Neural cell (in vitro differentiated cells): ENCODE results near the gene KCNJ6. TPM values are rescaled to one million over a fixed set of nuclear protein-coding genes. Genes with fewer than 3 reads are reported as not detected.
A peak's percentile ranks its signal among the peaks of the same experiment; 100 is the strongest.

Experiments
- H2AFZ ChIP-seq: fragments of 200-600, 300-800 bp; sonication (generic), shearing (Covaris generic); 2 replicates; pipeline ENCODE4 v1.6.0; 2014; ENCODE audit warnings: low read depth, mild to moderate bottlenecking, antibody characterized with exemption, low read length, moderate library complexity
- H3F3A ChIP-seq: fragments of 200-600 bp; shearing (Covaris generic); 2 replicates; pipeline ENCODE4 v1.6.1; 2016; ENCODE audit warnings: mild to moderate bottlenecking, moderate library complexity, mixed read lengths, antibody characterized with exemption, low read length; ENCODE audit not compliant: insufficient read depth, poor library complexity, severe bottlenecking
- H3K27ac ChIP-seq: fragments of 200-600, 300-800 bp; sonication (generic), shearing (Covaris generic); 2 replicates; pipeline ENCODE4 v1.5.1; 2014; ENCODE audit warnings: mild to moderate bottlenecking, low read length, moderate library complexity
- H3K27me3 ChIP-seq: fragments of 300-800, 200-600 bp; sonication (generic), shearing (Covaris generic); 2 replicates; pipeline ENCODE4 v1.6.0; 2014; ENCODE audit warnings: mild to moderate bottlenecking, low read depth, low read length, moderate library complexity; ENCODE audit not compliant: insufficient read depth
- H3K36me3 ChIP-seq: fragments of 300-800, 200-600 bp; sonication (generic), shearing (Covaris generic); 2 replicates; pipeline ENCODE4 v1.5.1; 2014; ENCODE audit warnings: mild to moderate bottlenecking, antibody characterized with exemption, low read length, moderate library complexity; ENCODE audit not compliant: insufficient read depth
- H3K4me2 ChIP-seq: fragments of 300-800, 200-600 bp; sonication (generic), shearing (Covaris generic); 2 replicates; pipeline ENCODE4 v1.6.0; 2014; ENCODE audit warnings: mild to moderate bottlenecking, low read length
- H3K4me3 ChIP-seq: fragments of 300-800, 200-600 bp; sonication (generic), shearing (Covaris generic); 2 replicates; pipeline ENCODE4 v1.5.1; 2014; ENCODE audit warnings: mild to moderate bottlenecking, low read length, moderate library complexity
- H3K79me2 ChIP-seq: fragments of 200-600 bp; shearing (Covaris generic); replicated peaks from 2 replicates; pipeline ENCODE4 v1.6.0; 2014; ENCODE audit warnings: mild to moderate bottlenecking, low read length, moderate library complexity; ENCODE audit not compliant: insufficient read depth
- H3K9ac ChIP-seq: fragments of 300-800, 200-600 bp; sonication (generic), shearing (Covaris generic); 2 replicates; pipeline ENCODE4 v1.6.1; 2016; ENCODE audit warnings: mild to moderate bottlenecking, low read length, mixed read lengths
- H3K9me2 ChIP-seq: fragments of 200-600 bp; shearing (Covaris generic); 2 replicates; pipeline ENCODE4 v1.6.1; 2016; ENCODE audit warnings: mild to moderate bottlenecking, low read length, mixed read lengths; ENCODE audit not compliant: insufficient read depth
- H3K9me3 ChIP-seq: fragments of 200-600, 300-800 bp; sonication (generic), shearing (Covaris generic); 2 replicates; pipeline ENCODE4 v1.6.1; 2016; ENCODE audit warnings: mild to moderate bottlenecking, mixed run types, low read length, moderate library complexity, mixed read lengths
- H4K20me1 ChIP-seq: fragments of 200-600 bp; shearing (Covaris generic); 2 replicates; pipeline ENCODE4 v1.6.1; 2016; ENCODE audit warnings: mild to moderate bottlenecking, mixed run types; ENCODE audit not compliant: insufficient read depth
- EP300 ChIP-seq: fragments of 450-650 bp; conservative IDR thresholded peaks from 2 replicates; pipeline ENCODE4 v1.6.1; 2014; ENCODE audit warnings: antibody characterized with exemption, mild to moderate bottlenecking, moderate library complexity; ENCODE audit not compliant: poor library complexity, severe bottlenecking
- EZH2 ChIP-seq: fragments of 200-600, 300-800 bp; shearing (Covaris generic), sonication (generic); IDR thresholded peaks from 2 replicates; pipeline ENCODE4 v1.6.1; 2014; ENCODE audit warnings: antibody characterized with exemption, low read length, borderline replicate concordance, mild to moderate bottlenecking; ENCODE audit not compliant: insufficient read depth, poor library complexity, severe bottlenecking
- MXI1 ChIP-seq: fragments of 450-650 bp; conservative IDR thresholded peaks from 2 replicates; pipeline ENCODE4 v1.6.1; 2014; ENCODE audit warnings: antibody characterized with exemption, mild to moderate bottlenecking; ENCODE audit not compliant: poor library complexity, severe bottlenecking
- POLR2AphosphoS5 ChIP-seq: IDR thresholded peaks from 2 replicates; pipeline ENCODE4 v1.6.1; 2012
- RAD21 ChIP-seq: fragments of 450-650 bp; conservative IDR thresholded peaks from 2 replicates; pipeline ENCODE4 v1.6.1; 2014; ENCODE audit warnings: antibody characterized with exemption, mild to moderate bottlenecking, moderate library complexity
- SMC3 ChIP-seq: fragments of 450-650 bp; conservative IDR thresholded peaks from 2 replicates; pipeline ENCODE4 v1.6.1; 2014; ENCODE audit warnings: antibody characterized with exemption, mild to moderate bottlenecking, moderate library complexity; ENCODE audit not compliant: poor library complexity
- TAF1 ChIP-seq: IDR thresholded peaks from 2 replicates; pipeline ENCODE4 v1.6.1; 2012; ENCODE audit warnings: low read depth
- polyA plus RNA-seq: library from polyadenylated mRNA; depleted of rRNA; stranded (reverse); fragments of >200 nt; gene quantifications from 2 replicates; pipeline ENCODE4 v1.2.3, GENCODE V29; 2014
- TF ChIP-seq, protein P1 (sequence below): fragments of 450-650 bp; IDR thresholded peaks from 2 replicates; pipeline ENCODE4 v1.5.1; 2014; ENCODE audit warnings: antibody characterized with exemption, mild to moderate bottlenecking, moderate library complexity; ENCODE audit not compliant: poor library complexity, severe bottlenecking
- TF ChIP-seq, protein P2 (sequence below): IDR thresholded peaks from 2 replicates; pipeline ENCODE4 v1.6.1; 2012; ENCODE audit warnings: borderline replicate concordance

Gene KCNJ6
- polyA plus RNA-seq, 1 donor from 2014 or later, result 1.7 TPM

DNA sequence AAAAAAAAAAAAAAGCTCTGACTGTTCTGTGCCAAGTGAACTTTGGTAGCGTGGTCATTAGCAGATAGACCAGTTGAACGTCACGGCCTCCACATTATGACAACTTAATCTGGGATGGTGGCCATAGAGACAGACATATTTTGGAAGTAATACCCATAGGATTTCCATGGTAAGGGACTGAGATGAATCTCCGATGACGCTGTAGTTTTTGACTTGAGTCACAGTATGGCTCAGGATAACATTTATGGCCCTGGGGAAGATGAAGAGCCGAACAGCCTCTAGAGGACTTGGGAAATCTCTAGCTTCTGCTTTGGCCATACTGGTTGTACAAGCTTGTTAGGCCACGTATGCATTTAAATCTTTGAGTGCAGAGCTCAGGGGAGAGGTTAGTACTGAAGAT lies 214.0 kb downstream of the KCNJ6 start:
- Histone ChIP-seq H3K9me3 (no peaks in the 10 kb centered on the region), H3K79me2 (no peaks in the 10 kb centered on the region), H3K4me3 (no peak overlapping the region), H3K36me3 (no peaks in the 10 kb centered on the region), H3K27me3 (no peaks in the 10 kb centered on the region), H3K9me2 (no peaks in the 10 kb centered on the region), H4K20me1 (no peaks in the 10 kb centered on the region), H2AFZ (no peak overlapping the region), H3K27ac (no peak overlapping the region), H3K4me2 (no peak overlapping the region), H3F3A (no peaks in the 10 kb centered on the region), H3K9ac (no peak overlapping the region)
- TF ChIP-seq, protein P1, sequence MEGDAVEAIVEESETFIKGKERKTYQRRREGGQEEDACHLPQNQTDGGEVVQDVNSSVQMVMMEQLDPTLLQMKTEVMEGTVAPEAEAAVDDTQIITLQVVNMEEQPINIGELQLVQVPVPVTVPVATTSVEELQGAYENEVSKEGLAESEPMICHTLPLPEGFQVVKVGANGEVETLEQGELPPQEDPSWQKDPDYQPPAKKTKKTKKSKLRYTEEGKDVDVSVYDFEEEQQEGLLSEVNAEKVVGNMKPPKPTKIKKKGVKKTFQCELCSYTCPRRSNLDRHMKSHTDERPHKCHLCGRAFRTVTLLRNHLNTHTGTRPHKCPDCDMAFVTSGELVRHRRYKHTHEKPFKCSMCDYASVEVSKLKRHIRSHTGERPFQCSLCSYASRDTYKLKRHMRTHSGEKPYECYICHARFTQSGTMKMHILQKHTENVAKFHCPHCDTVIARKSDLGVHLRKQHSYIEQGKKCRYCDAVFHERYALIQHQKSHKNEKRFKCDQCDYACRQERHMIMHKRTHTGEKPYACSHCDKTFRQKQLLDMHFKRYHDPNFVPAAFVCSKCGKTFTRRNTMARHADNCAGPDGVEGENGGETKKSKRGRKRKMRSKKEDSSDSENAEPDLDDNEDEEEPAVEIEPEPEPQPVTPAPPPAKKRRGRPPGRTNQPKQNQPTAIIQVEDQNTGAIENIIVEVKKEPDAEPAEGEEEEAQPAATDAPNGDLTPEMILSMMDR, result no peak
- TF ChIP-seq EP300 (no peak), MXI1 (no peak), TAF1 (no peak), RAD21 (no peak), SMC3 (no peak), POLR2AphosphoS5 (no peak)
- TF ChIP-seq, protein P2, sequence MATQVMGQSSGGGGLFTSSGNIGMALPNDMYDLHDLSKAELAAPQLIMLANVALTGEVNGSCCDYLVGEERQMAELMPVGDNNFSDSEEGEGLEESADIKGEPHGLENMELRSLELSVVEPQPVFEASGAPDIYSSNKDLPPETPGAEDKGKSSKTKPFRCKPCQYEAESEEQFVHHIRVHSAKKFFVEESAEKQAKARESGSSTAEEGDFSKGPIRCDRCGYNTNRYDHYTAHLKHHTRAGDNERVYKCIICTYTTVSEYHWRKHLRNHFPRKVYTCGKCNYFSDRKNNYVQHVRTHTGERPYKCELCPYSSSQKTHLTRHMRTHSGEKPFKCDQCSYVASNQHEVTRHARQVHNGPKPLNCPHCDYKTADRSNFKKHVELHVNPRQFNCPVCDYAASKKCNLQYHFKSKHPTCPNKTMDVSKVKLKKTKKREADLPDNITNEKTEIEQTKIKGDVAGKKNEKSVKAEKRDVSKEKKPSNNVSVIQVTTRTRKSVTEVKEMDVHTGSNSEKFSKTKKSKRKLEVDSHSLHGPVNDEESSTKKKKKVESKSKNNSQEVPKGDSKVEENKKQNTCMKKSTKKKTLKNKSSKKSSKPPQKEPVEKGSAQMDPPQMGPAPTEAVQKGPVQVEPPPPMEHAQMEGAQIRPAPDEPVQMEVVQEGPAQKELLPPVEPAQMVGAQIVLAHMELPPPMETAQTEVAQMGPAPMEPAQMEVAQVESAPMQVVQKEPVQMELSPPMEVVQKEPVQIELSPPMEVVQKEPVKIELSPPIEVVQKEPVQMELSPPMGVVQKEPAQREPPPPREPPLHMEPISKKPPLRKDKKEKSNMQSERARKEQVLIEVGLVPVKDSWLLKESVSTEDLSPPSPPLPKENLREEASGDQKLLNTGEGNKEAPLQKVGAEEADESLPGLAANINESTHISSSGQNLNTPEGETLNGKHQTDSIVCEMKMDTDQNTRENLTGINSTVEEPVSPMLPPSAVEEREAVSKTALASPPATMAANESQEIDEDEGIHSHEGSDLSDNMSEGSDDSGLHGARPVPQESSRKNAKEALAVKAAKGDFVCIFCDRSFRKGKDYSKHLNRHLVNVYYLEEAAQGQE, result no peak

- Histone ChIP-seq H3F3A (no peaks in the 10 kb centered on the region), H3K4me2 (no peak overlapping the region), H4K20me1 (no peaks in the 10 kb centered on the region), H3K9ac (no peak overlapping the region), H3K4me3 (no peak overlapping the region), H3K27ac (no peak overlapping the region), H2AFZ (no peak overlapping the region), H3K9me3 (no peaks in the 10 kb centered on the region), H3K79me2 (no peaks in the 10 kb centered on the region), H3K36me3 (no peaks in the 10 kb centered on the region), H3K9me2 (no peaks in the 10 kb centered on the region), H3K27me3 (no peaks in the 10 kb centered on the region)
- TF ChIP-seq EZH2 (no peak), TAF1 (no peak), RAD21 (peak; percentile 71), POLR2AphosphoS5 (no peak), SMC3 (peak; percentile 81), EP300 (no peak), MXI1 (no peak)
- TF ChIP-seq, protein P2, result no peak
- TF ChIP-seq, protein P1, result peak; percentile 70
Observed at GRCh38 chr21:37700641-37701202, 215.5 kb downstream of the KCNJ6 start.
